ENCODE data around the gene NEK7. TPM values are rescaled to one million over a fixed set of nuclear protein-coding genes. Genes with fewer than 3 reads are reported as not detected.

The NEK7 gene
- polyA plus RNA-seq, 1 donor (not counting 4 experiments of a cell fraction or from before 2014, with no cell fraction given): 56.8 TPM

DNA sequence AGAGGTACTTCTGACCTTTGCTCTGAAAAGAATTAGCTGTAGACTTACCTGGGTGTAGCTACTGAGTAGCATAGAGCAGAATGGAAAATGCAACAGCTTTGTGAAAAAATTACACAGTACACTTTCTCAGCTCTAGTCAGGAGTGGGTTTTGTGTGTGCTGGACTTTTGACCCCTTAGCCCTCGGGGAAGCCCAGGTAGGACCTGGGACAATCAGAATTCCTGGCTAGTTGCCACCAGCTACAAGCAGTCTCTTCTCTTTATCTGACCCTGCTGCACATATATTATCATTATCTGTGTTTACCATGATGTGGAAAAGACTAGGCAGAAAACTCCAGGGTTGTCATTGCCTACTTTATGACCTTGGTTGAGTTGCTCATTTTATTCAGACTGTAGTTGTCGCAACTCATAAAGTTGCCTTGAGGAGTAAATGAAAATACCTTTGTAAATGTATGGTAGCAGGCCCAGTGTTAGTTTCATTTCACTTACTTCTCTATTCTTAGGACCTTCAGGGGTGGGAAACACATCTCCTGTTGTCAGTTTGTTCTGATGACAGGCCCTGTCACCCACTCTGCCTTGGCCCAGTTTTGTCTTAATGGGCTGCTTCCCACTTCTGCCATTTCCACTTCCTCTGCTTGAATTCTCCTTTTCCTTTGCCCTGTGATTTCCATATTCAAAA lies 5.4 kb downstream of the NEK7 start:
- H3K9ac ChIP-seq (ENCODE audit: control insufficient read depth, extremely low read depth, insufficient read depth, low read length): no peak overlapping the region
- FAIRE-seq (no peak), DNase-seq (ENCODE audit: low read depth, low spot score) (no peak)
- peaks cover 24% of the 10 kb centered on the region for H3K4me1 ChIP-seq (ENCODE audit: control insufficient read depth, extremely low read depth, insufficient read depth, low read length)
- H3K9me1 ChIP-seq (ENCODE audit: control insufficient read depth, extremely low read depth, insufficient read depth, low read length): no peaks in the 10 kb centered on the region
- no peaks in the 10 kb centered on the region for H4K20me1 ChIP-seq (ENCODE audit: control insufficient read depth, extremely low read depth, insufficient read depth, low read length)
- no peak overlapping the region for H3K27ac ChIP-seq (ENCODE audit: control insufficient read depth, insufficient read depth, low read length)
- H3K79me2 ChIP-seq (ENCODE audit: control insufficient read depth, insufficient read depth, low read length): peaks cover 96% of the 10 kb centered on the region
- dilution Hi-C loops (cut with MboI; ENCODE audit: extremely low pct_ligation_motif_present, low sequenced_read_pairs): no loop called here
- no peaks in the 10 kb centered on the region for H3K9me3 ChIP-seq (ENCODE audit: control insufficient read depth, low read depth, low read length)
- H3K4me3 ChIP-seq (ENCODE audit: control insufficient read depth in 2 of 3, extremely low read depth in 1 of 3, insufficient read depth in 2 of 3, low read depth in 1 of 3, low read length in 3 of 3): no peak overlapping the region
- no peak overlapping the region for H2AFZ ChIP-seq (ENCODE audit: control insufficient read depth, low read length)
- no peaks in the 10 kb centered on the region for H3K27me3 ChIP-seq (ENCODE audit: control insufficient read depth, extremely low read depth, insufficient read depth, low read length)
- H3K36me3 ChIP-seq (ENCODE audit: control insufficient read depth in 2 of 2, extremely low read depth in 1 of 2, insufficient read depth in 2 of 2, low read length in 2 of 2): no peaks in the 10 kb centered on the region
- TF ChIP-seq EZH2 (IDR thresholded peaks at IDR 0.05; ENCODE audit: low read length): no peak
- peak overlapping the region; percentile 10 for H3K4me2 ChIP-seq (ENCODE audit: control insufficient read depth, extremely low read depth, insufficient read depth, low read depth, low read length)

DNA sequence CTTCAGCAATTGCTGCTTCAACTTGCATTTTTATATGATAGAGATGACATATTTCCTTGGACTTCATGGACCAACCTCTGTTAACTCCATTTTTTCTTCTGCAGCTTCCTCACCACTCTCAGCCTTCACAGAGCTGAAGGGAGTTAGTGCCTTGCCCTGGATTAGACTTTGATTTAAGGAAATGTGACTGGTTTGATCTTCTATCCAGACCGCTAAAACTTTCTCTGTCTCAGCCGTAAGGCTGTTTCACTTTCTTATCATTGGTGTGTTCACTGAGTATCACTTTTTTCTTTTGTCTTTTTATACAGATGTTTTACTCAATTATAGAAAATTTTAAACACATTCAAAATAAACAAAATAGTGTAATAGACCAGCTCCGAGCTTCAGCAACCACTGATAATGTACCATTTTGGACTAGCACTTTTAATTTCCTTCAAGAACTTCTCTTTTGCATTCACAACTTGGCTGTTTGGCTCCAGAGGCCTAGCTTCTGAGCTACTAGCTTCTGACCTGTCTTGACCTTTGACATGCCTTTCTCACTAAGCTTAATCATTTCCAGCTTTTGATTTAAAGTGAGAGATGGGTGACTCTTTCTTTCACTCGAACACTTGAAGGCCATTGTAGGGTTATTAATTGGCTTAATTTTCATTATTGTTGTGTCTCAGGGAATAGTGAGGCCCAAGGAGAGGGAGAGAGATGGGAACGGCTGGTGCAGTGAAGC lies 9.3 kb downstream of the NEK7 start:
- Histone ChIP-seq H3K4me1 (ENCODE audit: control insufficient read depth, extremely low read depth, insufficient read depth, low read length) (peaks cover 59% of the 10 kb centered on the region), H3K9me1 (ENCODE audit: control insufficient read depth, extremely low read depth, insufficient read depth, low read length) (no peaks in the 10 kb centered on the region)

More for the DNA sequence above, 9.3 kb downstream of the NEK7 start:
- Histone ChIP-seq H3K27ac (ENCODE audit: control insufficient read depth, insufficient read depth, low read length) (no peak overlapping the region), H3K4me2 (ENCODE audit: control insufficient read depth, extremely low read depth, insufficient read depth, low read depth, low read length) (no peak overlapping the region), H3K4me3 (ENCODE audit: control insufficient read depth in 2 of 3, extremely low read depth in 1 of 3, insufficient read depth in 2 of 3, low read depth in 1 of 3, low read length in 3 of 3) (no peak overlapping the region), H4K20me1 (ENCODE audit: control insufficient read depth, extremely low read depth, insufficient read depth, low read length) (no peaks in the 10 kb centered on the region), H3K9ac (ENCODE audit: control insufficient read depth, extremely low read depth, insufficient read depth, low read length) (no peak overlapping the region), H3K79me2 (ENCODE audit: control insufficient read depth, insufficient read depth, low read length) (peaks cover 81% of the 10 kb centered on the region), H3K27me3 (ENCODE audit: control insufficient read depth, extremely low read depth, insufficient read depth, low read length) (no peaks in the 10 kb centered on the region), H3K9me3 (ENCODE audit: control insufficient read depth, low read depth, low read length) (no peaks in the 10 kb centered on the region), H3K36me3 (ENCODE audit: control insufficient read depth in 2 of 2, extremely low read depth in 1 of 2, insufficient read depth in 2 of 2, low read length in 2 of 2) (no peaks in the 10 kb centered on the region), H2AFZ (ENCODE audit: control insufficient read depth, low read length) (no peak overlapping the region)
- no peak for DNase-seq (ENCODE audit: low read depth, low spot score)
- dilution Hi-C loops (cut with MboI; ENCODE audit: extremely low pct_ligation_motif_present, low sequenced_read_pairs): no loop called here
- no peak for FAIRE-seq
- no peak for TF ChIP-seq EZH2 (IDR thresholded peaks at IDR 0.05; ENCODE audit: low read length)
- TF ChIP-seq, protein P1, sequence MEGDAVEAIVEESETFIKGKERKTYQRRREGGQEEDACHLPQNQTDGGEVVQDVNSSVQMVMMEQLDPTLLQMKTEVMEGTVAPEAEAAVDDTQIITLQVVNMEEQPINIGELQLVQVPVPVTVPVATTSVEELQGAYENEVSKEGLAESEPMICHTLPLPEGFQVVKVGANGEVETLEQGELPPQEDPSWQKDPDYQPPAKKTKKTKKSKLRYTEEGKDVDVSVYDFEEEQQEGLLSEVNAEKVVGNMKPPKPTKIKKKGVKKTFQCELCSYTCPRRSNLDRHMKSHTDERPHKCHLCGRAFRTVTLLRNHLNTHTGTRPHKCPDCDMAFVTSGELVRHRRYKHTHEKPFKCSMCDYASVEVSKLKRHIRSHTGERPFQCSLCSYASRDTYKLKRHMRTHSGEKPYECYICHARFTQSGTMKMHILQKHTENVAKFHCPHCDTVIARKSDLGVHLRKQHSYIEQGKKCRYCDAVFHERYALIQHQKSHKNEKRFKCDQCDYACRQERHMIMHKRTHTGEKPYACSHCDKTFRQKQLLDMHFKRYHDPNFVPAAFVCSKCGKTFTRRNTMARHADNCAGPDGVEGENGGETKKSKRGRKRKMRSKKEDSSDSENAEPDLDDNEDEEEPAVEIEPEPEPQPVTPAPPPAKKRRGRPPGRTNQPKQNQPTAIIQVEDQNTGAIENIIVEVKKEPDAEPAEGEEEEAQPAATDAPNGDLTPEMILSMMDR (optimal IDR thresholded peaks at IDR 0.05 in 1 of 3, IDR thresholded peaks at IDR 0.05 in 1 of 3, conservative IDR thresholded peaks at IDR 0.05 in 1 of 3; ENCODE audit: extremely low read depth in 1 of 3, insufficient read depth in 2 of 3, low read length in 3 of 3): no peak

Data from keratinocyte (primary cell).